Gastrocnemius medialis (tissue), 4 donors: ENCODE results near the gene DYNLT5. TPM values are rescaled to one million over a fixed set of nuclear protein-coding genes. Genes with fewer than 3 reads are reported as not detected.

Experiments
- ATAC-seq, 2 donors: fragments of 150-250 bp; one replicate each; pipeline ENCODE4 v1.9.1; 2016
- DNase-seq, 2 donors: peaks; one replicate each; pipeline ENCODE4 v3.0.0-alpha.2; 2019
- H3K27ac ChIP-seq, 4 donors: fragments of 200-600 bp; sonication (generic); 1 replicate in 1 of 4; 2 replicates in 3 of 4; pipeline ENCODE4 v1.5.1; 2016 to 2018; ENCODE audit warnings: mild to moderate bottlenecking in 2 of 4, moderate library complexity in 1 of 4
- H3K27me3 ChIP-seq, 3 donors: fragments of 200-600 bp; sonication (generic) in 2 of 3; 1 replicate in 1 of 3; 2 replicates in 2 of 3; pipeline versions ENCODE4 v1.5.1 to v1.6.0; 2016 to 2019; ENCODE audit warnings: mild to moderate bottlenecking in 1 of 3, moderate library complexity in 1 of 3
- H3K36me3 ChIP-seq, 2 donors: fragments of 200-600 bp; sonication (generic) in 1 of 2; one replicate each; pipeline ENCODE4 v1.5.1; 2017 to 2018
- H3K4me1 ChIP-seq, 2 donors: fragments of 200-600 bp; sonication (generic) in 1 of 2; one replicate each; pipeline ENCODE4 v1.5.1; 2016 to 2017; ENCODE audit warnings: mild to moderate bottlenecking in 2 of 2
- H3K4me3 ChIP-seq, 4 donors: fragments of 200-600 bp; sonication (generic) in 3 of 4; 1 replicate in 1 of 4; 2 replicates in 3 of 4; pipeline ENCODE4 v1.5.1; 2016 to 2019; ENCODE audit warnings: mild to moderate bottlenecking in 2 of 4
- H3K9me3 ChIP-seq, 3 donors: fragments of 200-600 bp; sonication (generic) in 2 of 3; 1 replicate in 1 of 3; 2 replicates in 2 of 3; pipeline ENCODE4 v1.5.1; 2016 to 2019
- POLR2A ChIP-seq, 2 donors: fragments of 450-650 bp; IDR thresholded peaks; one replicate each; pipeline ENCODE4 v1.6.1; 2017; ENCODE audit warnings: antibody characterized with exemption in 2 of 2, mild to moderate bottlenecking in 2 of 2, moderate library complexity in 2 of 2
- in situ Hi-C, 4 donors: fragments of 200-750 bp; cut with MboI; loops; one replicate each; pipeline versions ENCODE4 v1.15.0 to v1.8.0; 2017; ENCODE audit warnings: low sequenced_read_pairs in 4 of 4
- intact Hi-C: fragments of 100-400 bp; cut with DNase I; formaldehyde crosslinking; loops from one replicate; pipeline ENCODE4 v1.15.1; 2023; ENCODE audit warnings: low total_unique reads
- total RNA-seq, 4 donors: library from RNA; depleted of rRNA; stranded (reverse); fragments of >200 nt; gene quantifications; one replicate each; pipeline versions ENCODE4 v1.1.0 to v1.2.3, GENCODE V29; 2016
- TF ChIP-seq, protein P1 (sequence below), 5 experiments: fragments of 450-650 bp in 3 of 5; fragments of 200-600 bp in 2 of 5; sonication (generic) in 2 of 5; IDR thresholded peaks in 4 of 5; conservative IDR thresholded peaks in 1 of 5; 1 replicate in 4 of 5; 2 replicates in 1 of 5; pipeline ENCODE4 v1.5.1; 2016 to 2019; ENCODE audit warnings: antibody characterized with exemption in 5 of 5, mild to moderate bottlenecking in 3 of 5, moderate library complexity in 3 of 5

DYNLT5 gene
- total RNA-seq, 4 donors from 2014 or later: 1.6 TPM; not detected in 3

DNA sequence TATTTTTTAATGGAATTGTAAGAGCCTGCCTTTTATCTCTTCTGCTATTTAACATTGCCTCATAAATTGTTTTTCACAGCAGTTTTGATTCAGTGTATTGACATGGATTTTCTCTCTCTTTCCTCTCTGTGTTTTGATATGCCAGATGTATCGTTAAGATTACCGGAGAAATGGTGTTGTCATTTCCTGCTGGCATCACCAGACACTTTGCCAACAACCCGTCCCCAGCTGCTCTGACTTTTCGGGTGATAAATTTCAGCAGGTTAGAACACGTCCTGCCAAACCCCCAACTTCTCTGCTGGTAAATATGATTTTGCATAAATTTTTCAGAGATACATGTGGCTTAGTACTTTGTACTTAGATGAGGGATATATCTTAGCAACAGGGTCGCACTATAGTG is 23.1 kb upstream of the DYNLT5 start:
- H3K4me1 ChIP-seq: no peaks in the 10 kb centered on the region
- intact Hi-C loops: loop anchor here (10.0 kb wide), 1 partner anchor 474 kb away; no protein-coding TSS in a partner anchor
- H3K36me3 ChIP-seq: no peaks in the 10 kb centered on the region
- peak overlapping the region in 3 of 4 donors; percentile 13 to 59 (median 41) for H3K27ac ChIP-seq
- DNase-seq: no peak
- no peaks in the 10 kb centered on the region for H3K9me3 ChIP-seq
- H3K27me3 ChIP-seq: no peaks in the 10 kb centered on the region
- H3K4me3 ChIP-seq: no peak overlapping the region
- no peak for ATAC-seq
- in situ Hi-C loops: loop anchor here in 1 of 4 donors (25.0 kb wide), 1 partner anchor 492 kb away; no protein-coding TSS in a partner anchor
- TF ChIP-seq, protein P1, sequence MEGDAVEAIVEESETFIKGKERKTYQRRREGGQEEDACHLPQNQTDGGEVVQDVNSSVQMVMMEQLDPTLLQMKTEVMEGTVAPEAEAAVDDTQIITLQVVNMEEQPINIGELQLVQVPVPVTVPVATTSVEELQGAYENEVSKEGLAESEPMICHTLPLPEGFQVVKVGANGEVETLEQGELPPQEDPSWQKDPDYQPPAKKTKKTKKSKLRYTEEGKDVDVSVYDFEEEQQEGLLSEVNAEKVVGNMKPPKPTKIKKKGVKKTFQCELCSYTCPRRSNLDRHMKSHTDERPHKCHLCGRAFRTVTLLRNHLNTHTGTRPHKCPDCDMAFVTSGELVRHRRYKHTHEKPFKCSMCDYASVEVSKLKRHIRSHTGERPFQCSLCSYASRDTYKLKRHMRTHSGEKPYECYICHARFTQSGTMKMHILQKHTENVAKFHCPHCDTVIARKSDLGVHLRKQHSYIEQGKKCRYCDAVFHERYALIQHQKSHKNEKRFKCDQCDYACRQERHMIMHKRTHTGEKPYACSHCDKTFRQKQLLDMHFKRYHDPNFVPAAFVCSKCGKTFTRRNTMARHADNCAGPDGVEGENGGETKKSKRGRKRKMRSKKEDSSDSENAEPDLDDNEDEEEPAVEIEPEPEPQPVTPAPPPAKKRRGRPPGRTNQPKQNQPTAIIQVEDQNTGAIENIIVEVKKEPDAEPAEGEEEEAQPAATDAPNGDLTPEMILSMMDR (IDR thresholded peaks at IDR 0.05 in 4 of 5, conservative IDR thresholded peaks at IDR 0.05 in 1 of 5): no peak
- no peak for TF ChIP-seq POLR2A (IDR thresholded peaks at IDR 0.05)

DNA sequence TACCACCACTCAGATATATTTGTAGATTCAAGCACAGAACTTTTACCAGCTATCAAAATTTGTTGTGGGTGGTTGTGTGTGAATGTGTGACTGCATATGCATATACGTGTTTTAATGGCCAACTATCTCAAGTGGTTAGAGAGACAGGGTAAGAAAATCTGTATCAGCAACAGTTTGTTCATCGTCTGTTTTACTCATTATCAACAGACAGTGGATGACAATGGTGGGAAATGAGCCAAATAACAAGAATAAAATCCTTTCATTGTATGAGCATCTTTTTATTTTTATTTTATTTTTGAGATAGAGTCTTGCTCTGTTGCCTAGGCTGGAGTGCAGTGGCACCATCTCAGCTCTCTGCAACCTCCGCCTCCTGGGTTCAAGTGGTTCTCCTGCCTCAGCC is 22.7 kb upstream of the DYNLT5 start:
- H3K36me3 ChIP-seq: no peaks in the 10 kb centered on the region
- in situ Hi-C loops: loop anchor here in 1 of 4 donors (25.0 kb wide), 1 partner anchor 492 kb away; no protein-coding TSS in a partner anchor
- DNase-seq (no peak), ATAC-seq (no peak)
- no peaks in the 10 kb centered on the region for H3K9me3 ChIP-seq
- intact Hi-C loops: loop anchor here (10.0 kb wide), 1 partner anchor 475 kb away; no protein-coding TSS in a partner anchor
- TF ChIP-seq POLR2A (IDR thresholded peaks at IDR 0.05): no peak
- TF ChIP-seq, protein P1 (IDR thresholded peaks at IDR 0.05 in 4 of 5, conservative IDR thresholded peaks at IDR 0.05 in 1 of 5): no peak
- H3K4me1 ChIP-seq: no peaks in the 10 kb centered on the region
- H3K27ac ChIP-seq: peak overlapping the region in 2 of 4 donors; percentile 13 to 59
- no peaks in the 10 kb centered on the region for H3K27me3 ChIP-seq
- H3K4me3 ChIP-seq: no peak overlapping the region

DNA sequence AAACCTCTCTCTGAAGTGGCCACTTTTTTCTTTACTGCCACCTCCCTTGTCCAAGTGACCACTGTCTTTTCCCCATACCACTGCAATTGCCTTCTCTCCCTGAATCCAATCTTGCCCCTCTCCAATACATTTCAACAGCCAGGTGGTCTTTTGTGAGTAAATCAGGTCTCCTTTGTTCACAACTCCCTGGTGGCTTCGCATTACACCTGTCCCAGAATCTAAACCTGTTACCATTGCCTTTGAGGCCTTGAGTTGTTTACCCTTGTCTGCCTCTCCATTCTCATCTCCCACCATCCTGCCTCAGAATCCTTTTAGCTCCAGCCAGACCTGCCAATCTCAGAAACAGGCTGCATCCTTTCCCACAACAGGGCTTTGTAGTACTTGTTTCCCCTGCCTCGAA is 21.8 kb upstream of the DYNLT5 start:
- Histone ChIP-seq H3K36me3 (no peaks in the 10 kb centered on the region), H3K9me3 (no peaks in the 10 kb centered on the region), H3K27me3 (no peaks in the 10 kb centered on the region), H3K4me1 (no peaks in the 10 kb centered on the region), H3K27ac (no peak overlapping the region), H3K4me3 (no peak overlapping the region)
- intact Hi-C loops (no loop called here), in situ Hi-C loops (loop anchor here in 1 of 4 donors (25.0 kb wide), 1 partner anchor 493 kb away; no protein-coding TSS in a partner anchor)
- DNase-seq (no peak), ATAC-seq (no peak)
- no peak for TF ChIP-seq POLR2A (IDR thresholded peaks at IDR 0.05)
- TF ChIP-seq, protein P1 (IDR thresholded peaks at IDR 0.05 in 4 of 5, conservative IDR thresholded peaks at IDR 0.05 in 1 of 5): no peak

DNA sequence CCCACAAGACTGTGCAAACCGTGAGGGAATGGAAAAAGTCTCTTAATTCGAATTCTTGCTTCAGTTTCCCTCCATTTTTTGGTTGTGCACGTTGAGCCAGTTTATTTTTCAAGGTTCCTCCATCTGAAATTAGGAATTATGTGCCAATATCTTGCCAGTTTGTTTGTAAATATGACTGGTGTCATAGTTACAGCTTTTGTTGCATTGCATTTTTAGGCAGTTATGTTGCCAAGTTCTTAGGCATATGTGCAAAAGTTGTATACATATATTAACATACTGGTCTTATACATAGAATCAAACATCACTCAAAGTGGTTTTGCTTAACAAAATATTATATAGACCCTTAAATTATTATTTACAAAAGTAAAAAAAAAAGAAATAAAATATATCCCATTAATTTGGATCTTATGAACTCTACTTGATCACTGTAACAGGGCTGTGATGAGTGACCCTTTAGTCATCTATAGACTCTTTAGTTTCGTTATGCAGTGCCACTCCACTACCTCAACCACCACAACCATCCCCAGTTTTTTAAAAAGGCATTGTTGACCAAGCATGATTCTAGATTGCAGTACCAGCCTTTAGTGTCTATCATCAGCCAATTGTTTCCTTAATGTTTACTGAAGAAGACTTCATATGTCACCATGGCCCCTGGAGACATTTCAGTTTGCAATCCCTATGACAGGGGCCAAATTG is 20.9 kb upstream of the DYNLT5 start:
- Histone ChIP-seq H3K27me3 (no peaks in the 10 kb centered on the region), H3K36me3 (no peaks in the 10 kb centered on the region), H3K4me1 (no peaks in the 10 kb centered on the region), H3K4me3 (no peak overlapping the region), H3K9me3 (no peaks in the 10 kb centered on the region), H3K27ac (no peak overlapping the region)
- ATAC-seq (no peak), DNase-seq (no peak)
- in situ Hi-C loops (loop anchor here in 1 of 4 donors (25.0 kb wide), 1 partner anchor 494 kb away; no protein-coding TSS in a partner anchor), intact Hi-C loops (no loop called here)
- TF ChIP-seq POLR2A (IDR thresholded peaks at IDR 0.05): no peak
- TF ChIP-seq, protein P1 (IDR thresholded peaks at IDR 0.05 in 4 of 5, conservative IDR thresholded peaks at IDR 0.05 in 1 of 5): no peak
